Measurements from ENCODE around the gene ARHGAP42. TPM values are rescaled to one million over a fixed set of nuclear protein-coding genes. Genes with fewer than 3 reads are reported as not detected.

Gene ARHGAP42
- total RNA-seq, 1 donor from 2014 or later, result 21.6 TPM

GRCh38 chr11:100857236-100858005 lies 170.3 kb downstream of the ARHGAP42 start:
- peaks cover 3% of the 10 kb centered on the region for H3K36me3 Mint-ChIP-seq (ENCODE audit: low read depth)
- no peak overlapping the region for H3K4me3 Mint-ChIP-seq
- peaks cover 24% of the 10 kb centered on the region for H3K4me1 Mint-ChIP-seq
- TF ChIP-seq CTCF (conservative IDR thresholded peaks at IDR 0.05), result no peak
- peak overlapping the region; percentile 36 for H3K27ac Mint-ChIP-seq (ENCODE audit: unreplicated experiment)
- DNase-seq (ENCODE audit: low read depth, low spot score), result no peak
- no peaks in the 10 kb centered on the region for H3K9me3 Mint-ChIP-seq
- no peaks in the 10 kb centered on the region for H3K27me3 Mint-ChIP-seq (ENCODE audit: low read depth)

- no peaks in the 10 kb centered on the region for H3K9me3 Mint-ChIP-seq
- TF ChIP-seq CTCF (conservative IDR thresholded peaks at IDR 0.05), result no peak
- no peak for DNase-seq (ENCODE audit: low read depth, low spot score)
- H3K36me3 Mint-ChIP-seq (ENCODE audit: low read depth), result peaks cover 3% of the 10 kb centered on the region
- peak overlapping the region; percentile 20 for H3K27ac Mint-ChIP-seq (ENCODE audit: unreplicated experiment)
- no peak overlapping the region for H3K4me3 Mint-ChIP-seq
- H3K4me1 Mint-ChIP-seq, result peaks cover 20% of the 10 kb centered on the region
- H3K27me3 Mint-ChIP-seq (ENCODE audit: low read depth), result no peaks in the 10 kb centered on the region
These were observed 173.4 kb downstream of the ARHGAP42 start for GRCh38 chr11:100860318-100861155.

GRCh38 chr11:100861212-100861611 lies 174.1 kb downstream of the ARHGAP42 start:
- no peak overlapping the region for H3K27ac Mint-ChIP-seq (ENCODE audit: unreplicated experiment)
- peaks cover 5% of the 10 kb centered on the region for H3K36me3 Mint-ChIP-seq (ENCODE audit: low read depth)
- H3K9me3 Mint-ChIP-seq, result no peaks in the 10 kb centered on the region
- no peak for DNase-seq (ENCODE audit: low read depth, low spot score)
- no peak overlapping the region for H3K4me3 Mint-ChIP-seq
- no peaks in the 10 kb centered on the region for H3K27me3 Mint-ChIP-seq (ENCODE audit: low read depth)
- peaks cover 18% of the 10 kb centered on the region for H3K4me1 Mint-ChIP-seq
- no peak for TF ChIP-seq CTCF (conservative IDR thresholded peaks at IDR 0.05)

- Mint-ChIP-seq H3K36me3 (ENCODE audit: low read depth) (peaks cover 7% of the 10 kb centered on the region), H3K4me1 (peaks cover 6% of the 10 kb centered on the region), H3K9me3 (no peaks in the 10 kb centered on the region), H3K27me3 (ENCODE audit: low read depth) (no peaks in the 10 kb centered on the region), H3K27ac (ENCODE audit: unreplicated experiment) (peak overlapping the region; percentile 37), H3K4me3 (no peak overlapping the region)
- no peak for TF ChIP-seq CTCF (conservative IDR thresholded peaks at IDR 0.05)
- DNase-seq (ENCODE audit: low read depth, low spot score), result no peak
These were observed 176.0 kb downstream of the ARHGAP42 start for GRCh38 chr11:100863080-100863581.

GRCh38 chr11:100865443-100866065 lies 178.5 kb downstream of the ARHGAP42 start:
- peaks cover 4% of the 10 kb centered on the region for H3K36me3 Mint-ChIP-seq (ENCODE audit: low read depth)
- H3K9me3 Mint-ChIP-seq, result no peaks in the 10 kb centered on the region
- H3K4me1 Mint-ChIP-seq, result peaks cover 6% of the 10 kb centered on the region
- no peak for DNase-seq (ENCODE audit: low read depth, low spot score)
- TF ChIP-seq CTCF (conservative IDR thresholded peaks at IDR 0.05), result no peak
- no peak overlapping the region for H3K4me3 Mint-ChIP-seq
- no peaks in the 10 kb centered on the region for H3K27me3 Mint-ChIP-seq (ENCODE audit: low read depth)
- no peak overlapping the region for H3K27ac Mint-ChIP-seq (ENCODE audit: unreplicated experiment)
